Measurements from ENCODE around the gene CIZ1. TPM values are rescaled to one million over a fixed set of nuclear protein-coding genes. Genes with fewer than 3 reads are reported as not detected.

The CIZ1 gene
- total and polyA plus RNA-seq, 2 of the 13 experiments (the other 11 are each of a cell fraction or from before 2014, with no cell fraction given), result 30.6 to 50.3 TPM

DNA sequence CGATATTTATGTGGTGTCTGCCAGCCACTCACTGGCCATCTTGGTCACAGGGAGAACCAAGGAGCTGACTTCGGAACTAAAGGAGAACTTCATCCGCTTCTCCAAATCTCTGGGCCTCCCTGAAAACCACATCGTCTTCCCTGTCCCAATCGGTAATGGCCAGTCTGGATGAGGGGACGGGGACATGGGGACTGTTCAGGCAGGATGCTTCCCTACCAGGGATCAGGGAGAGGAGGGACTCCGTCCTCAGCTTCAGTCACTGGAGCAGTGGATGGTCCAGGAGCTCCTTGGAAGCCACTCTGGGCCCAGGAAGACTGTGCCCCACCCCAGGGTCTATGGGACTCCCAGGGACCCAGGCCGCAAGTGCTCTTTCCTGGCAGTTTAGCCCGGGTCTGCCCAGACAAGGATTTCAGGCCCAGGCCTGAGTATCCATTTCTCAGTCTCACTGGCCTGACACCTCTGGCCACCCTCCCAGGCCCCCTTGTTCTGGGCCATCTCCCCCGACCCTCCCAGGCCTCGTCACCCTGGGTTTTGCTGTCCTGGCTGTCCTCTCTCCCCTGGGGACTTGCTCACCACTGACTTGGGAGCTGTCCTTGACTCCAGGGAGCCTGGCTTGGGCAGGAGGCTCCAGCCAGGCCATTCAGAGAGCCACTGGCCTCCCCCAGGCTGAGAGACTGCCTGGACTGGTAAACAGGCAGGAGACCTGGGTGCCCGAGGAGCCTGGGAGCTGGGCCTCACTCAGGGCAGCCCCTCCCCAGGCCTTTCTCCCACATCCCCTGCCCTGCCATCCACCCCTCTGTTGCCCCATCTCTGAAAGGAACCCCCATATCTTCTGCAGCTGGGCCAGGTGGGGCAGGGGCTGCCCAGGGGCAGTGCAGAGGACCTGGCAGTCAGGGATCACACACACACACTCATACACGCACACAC, 39.0 kb downstream of the CIZ1 start (continued):
- TF ChIP-seq ZNF646 (CRISPR knock-in tag; IDR thresholded peaks at IDR 0.05) (0 out of 2 replicates have a peak, but pooled peaks have one; percentile 27), STAT5B (CRISPR knock-in tag; IDR thresholded peaks at IDR 0.05) (no peak), SCMH1 (CRISPR knock-in tag; IDR thresholded peaks at IDR 0.05; ENCODE audit: borderline replicate concordance) (no peak), ZFX (CRISPR knock-in tag; IDR thresholded peaks at IDR 0.05; ENCODE audit: low read depth) (peak; percentile 49; the same call in 1 of the 2 replicates), ZNF12 (CRISPR knock-in tag; IDR thresholded peaks at IDR 0.05) (peak; percentile 93), ZNF160 (CRISPR knock-in tag; IDR thresholded peaks at IDR 0.05) (no peak), ZBTB38 (CRISPR knock-in tag; IDR thresholded peaks at IDR 0.05) (no peak; the same call in 1 of the 2 replicates), FOXM1 (CRISPR knock-in tag; IDR thresholded peaks at IDR 0.05) (no peak), FOXA1 (IDR thresholded peaks at IDR 0.05) (no peak), FOXA1 (CRISPR knock-in tag; IDR thresholded peaks at IDR 0.05) (no peak), USF2 (IDR thresholded peaks at IDR 0.05; ENCODE audit: low read depth, low read length) (no peak), USF2 (CRISPR knock-in tag; IDR thresholded peaks at IDR 0.05; ENCODE audit: borderline replicate concordance) (no peak), POGZ (CRISPR knock-in tag; IDR thresholded peaks at IDR 0.05) (no peak), NCOA5 (CRISPR knock-in tag; IDR thresholded peaks at IDR 0.05) (no peak)
- TF ChIP-seq, protein P1, sequence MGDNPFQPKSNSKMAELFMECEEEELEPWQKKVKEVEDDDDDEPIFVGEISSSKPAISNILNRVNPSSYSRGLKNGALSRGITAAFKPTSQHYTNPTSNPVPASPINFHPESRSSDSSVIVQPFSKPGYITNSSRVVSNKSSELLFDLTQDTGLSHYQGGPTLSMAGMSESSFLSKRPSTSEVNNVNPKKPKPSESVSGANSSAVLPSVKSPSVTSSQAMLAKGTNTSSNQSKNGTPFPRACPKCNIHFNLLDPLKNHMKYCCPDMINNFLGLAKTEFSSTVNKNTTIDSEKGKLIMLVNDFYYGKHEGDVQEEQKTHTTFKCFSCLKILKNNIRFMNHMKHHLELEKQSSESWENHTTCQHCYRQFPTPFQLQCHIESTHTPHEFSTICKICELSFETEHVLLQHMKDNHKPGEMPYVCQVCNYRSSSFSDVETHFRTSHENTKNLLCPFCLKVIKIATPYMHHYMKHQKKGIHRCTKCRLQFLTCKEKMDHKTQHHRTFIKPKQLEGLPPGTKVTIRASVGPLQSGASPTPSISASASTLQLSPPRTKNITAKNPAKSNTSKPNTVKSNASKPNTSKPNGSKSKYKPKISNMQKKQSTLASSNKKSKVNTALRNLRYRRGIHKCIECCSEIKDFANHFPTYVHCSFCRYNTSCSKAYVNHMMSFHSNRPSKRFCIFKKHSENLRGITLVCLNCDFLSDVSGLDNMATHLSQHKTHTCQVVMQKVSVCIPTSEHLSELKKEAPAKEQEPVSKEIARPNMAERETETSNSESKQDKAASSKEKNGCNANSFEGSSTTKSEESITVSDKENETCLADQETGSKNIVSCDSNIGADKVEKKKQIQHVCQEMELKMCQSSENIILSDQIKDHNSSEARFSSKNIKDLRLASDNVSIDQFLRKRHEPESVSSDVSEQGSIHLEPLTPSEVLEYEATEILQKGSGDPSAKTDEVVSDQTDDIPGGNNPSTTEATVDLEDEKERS (CRISPR knock-in tag; IDR thresholded peaks at IDR 0.05), result no peak

Data from HepG2 (cell line).